Left ventricle myocardium inferior (tissue), 1 donor: ENCODE data around the gene SEC62. TPM values are rescaled to one million over a fixed set of nuclear protein-coding genes. Genes with fewer than 3 reads are reported as not detected.

Experiments used
- DNase-seq: peaks from one replicate; pipeline ENCODE4 v3.0.0-alpha.2; 2020
- H3K27ac ChIP-seq: fragments of 200-600 bp; replicated peaks from 2 replicates; pipeline ENCODE4 v1.8.0; 2021
- H3K27me3 ChIP-seq: fragments of 200-600 bp; 2 replicates; pipeline ENCODE4 v1.8.0; 2021; ENCODE audit warnings: low read depth
- H3K36me3 ChIP-seq: fragments of 200-600 bp; 2 replicates; pipeline ENCODE4 v1.8.0; 2021
- H3K4me1 ChIP-seq: fragments of 200-600 bp; 2 replicates; pipeline ENCODE4 v1.8.0; 2021
- H3K4me3 ChIP-seq: fragments of 200-600 bp; 2 replicates; pipeline ENCODE4 v1.8.0; 2021; ENCODE audit warnings: mild to moderate bottlenecking, moderate library complexity
- H3K9me3 ChIP-seq: fragments of 200-600 bp; replicated peaks from 2 replicates; pipeline ENCODE4 v1.8.0; 2021
- CTCF ChIP-seq: fragments of 200-600 bp; IDR thresholded peaks from 2 replicates; pipeline ENCODE4 v1.8.0; 2021; ENCODE audit warnings: antibody characterized with exemption, mild to moderate bottlenecking, borderline replicate concordance
- intact Hi-C: fragments of 100-400 bp; cut with micrococcal nuclease; formaldehyde crosslinking; loops from one replicate; pipeline ENCODE4 v1.11.0; 2022
- total RNA-seq: library from RNA; stranded (reverse); fragmentation: NEBNext Ultra II Directional; extraction: Animal tissue kit (Norgen Biotek cat#: 25700); gene quantifications from one replicate; pipeline ENCODE4 v1.2.1, GENCODE V29; 2021
- donor health status: DM: no; HTN: yes; CAD: no; lungs with severe emphysema.

The SEC62 gene
- total RNA-seq, 1 donor from 2014 or later: 76.5 TPM

GRCh38 chr3:169969174-169970095, 2.8 kb downstream of the SEC62 start:
- Histone ChIP-seq H3K36me3 (peaks cover 6% of the 10 kb centered on the region), H3K9me3 (no peaks in the 10 kb centered on the region), H3K27ac (no peak overlapping the region), H3K4me1 (peaks cover 78% of the 10 kb centered on the region), H3K4me3 (no peak overlapping the region), H3K27me3 (no peaks in the 10 kb centered on the region)
- no peak for DNase-seq
- TF ChIP-seq CTCF: no peak
- intact Hi-C loops: no loop called here

GRCh38 chr3:169970847-169971246, 4.2 kb downstream of the SEC62 start:
- no peaks in the 10 kb centered on the region for H3K9me3 ChIP-seq
- no peak overlapping the region for H3K4me3 ChIP-seq
- no peak overlapping the region for H3K27ac ChIP-seq
- peaks cover 8% of the 10 kb centered on the region for H3K36me3 ChIP-seq
- H3K4me1 ChIP-seq: peaks cover 75% of the 10 kb centered on the region
- H3K27me3 ChIP-seq: no peaks in the 10 kb centered on the region
- TF ChIP-seq CTCF: no peak
- intact Hi-C loops: no loop called here
- DNase-seq: no peak

GRCh38 chr3:169971522-169971921, 4.9 kb downstream of the SEC62 start:
- no peaks in the 10 kb centered on the region for H3K27me3 ChIP-seq
- no peaks in the 10 kb centered on the region for H3K9me3 ChIP-seq
- intact Hi-C loops: no loop called here
- H3K4me1 ChIP-seq: peaks cover 69% of the 10 kb centered on the region
- DNase-seq: no peak
- peaks cover 15% of the 10 kb centered on the region for H3K36me3 ChIP-seq
- H3K27ac ChIP-seq: no peak overlapping the region
- no peak for TF ChIP-seq CTCF
- no peak overlapping the region for H3K4me3 ChIP-seq

- TF ChIP-seq CTCF: no peak
- DNase-seq: no peak
- no peak overlapping the region for H3K4me3 ChIP-seq
- no peaks in the 10 kb centered on the region for H3K27me3 ChIP-seq
- H3K36me3 ChIP-seq: peaks cover 87% of the 10 kb centered on the region
- H3K27ac ChIP-seq: no peak overlapping the region
- no peaks in the 10 kb centered on the region for H3K4me1 ChIP-seq
- no peaks in the 10 kb centered on the region for H3K9me3 ChIP-seq
- intact Hi-C loops: loop anchor here (10.0 kb wide), 1 partner anchor 115 kb away; no protein-coding TSS in a partner anchor
These were observed 13.4 kb downstream of the SEC62 start for GRCh38 chr3:169980055-169980454.

- intact Hi-C loops: loop anchor here (10.0 kb wide), 1 partner anchor 111 kb away; no protein-coding TSS in a partner anchor
- no peaks in the 10 kb centered on the region for H3K9me3 ChIP-seq
- no peaks in the 10 kb centered on the region for H3K4me1 ChIP-seq
- no peaks in the 10 kb centered on the region for H3K27me3 ChIP-seq
- H3K4me3 ChIP-seq: no peak overlapping the region
- no peak overlapping the region for H3K27ac ChIP-seq
- peaks cover 92% of the 10 kb centered on the region for H3K36me3 ChIP-seq
- DNase-seq: no peak
- no peak for TF ChIP-seq CTCF
These were observed 17.7 kb downstream of the SEC62 start for GRCh38 chr3:169984292-169984691.
